ENCODE data around the gene CEP70.

The CEP70 gene

GRCh38 chr3:138467931-138468330 is 126.1 kb downstream of the CEP70 start:
- H3K27me3 ChIP-seq (replicated peaks) = no peaks in the 10 kb centered on the region
- in situ Hi-C loops (cut with HindIII; ENCODE audit: low pct_ligation_motif_present, low sequenced_read_pairs) = no loop called here
- H3K27ac ChIP-seq = no peak overlapping the region
- no peaks in the 10 kb centered on the region for H3K36me3 ChIP-seq (replicated peaks)
- no peak for DNase-seq
- H3K4me3 ChIP-seq (ENCODE audit: low read depth, low read length) = no peak overlapping the region
- TF ChIP-seq, protein P1, sequence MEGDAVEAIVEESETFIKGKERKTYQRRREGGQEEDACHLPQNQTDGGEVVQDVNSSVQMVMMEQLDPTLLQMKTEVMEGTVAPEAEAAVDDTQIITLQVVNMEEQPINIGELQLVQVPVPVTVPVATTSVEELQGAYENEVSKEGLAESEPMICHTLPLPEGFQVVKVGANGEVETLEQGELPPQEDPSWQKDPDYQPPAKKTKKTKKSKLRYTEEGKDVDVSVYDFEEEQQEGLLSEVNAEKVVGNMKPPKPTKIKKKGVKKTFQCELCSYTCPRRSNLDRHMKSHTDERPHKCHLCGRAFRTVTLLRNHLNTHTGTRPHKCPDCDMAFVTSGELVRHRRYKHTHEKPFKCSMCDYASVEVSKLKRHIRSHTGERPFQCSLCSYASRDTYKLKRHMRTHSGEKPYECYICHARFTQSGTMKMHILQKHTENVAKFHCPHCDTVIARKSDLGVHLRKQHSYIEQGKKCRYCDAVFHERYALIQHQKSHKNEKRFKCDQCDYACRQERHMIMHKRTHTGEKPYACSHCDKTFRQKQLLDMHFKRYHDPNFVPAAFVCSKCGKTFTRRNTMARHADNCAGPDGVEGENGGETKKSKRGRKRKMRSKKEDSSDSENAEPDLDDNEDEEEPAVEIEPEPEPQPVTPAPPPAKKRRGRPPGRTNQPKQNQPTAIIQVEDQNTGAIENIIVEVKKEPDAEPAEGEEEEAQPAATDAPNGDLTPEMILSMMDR (IDR thresholded peaks at IDR 0.05; ENCODE audit: low read depth, low read length, missing control alignments) = no peak

- Histone ChIP-seq H3K4me3 (ENCODE audit: low read depth, low read length) (no peak overlapping the region), H3K27me3 (replicated peaks) (no peaks in the 10 kb centered on the region), H3K27ac (no peak overlapping the region), H3K36me3 (replicated peaks) (no peaks in the 10 kb centered on the region)
- DNase-seq = no peak
- in situ Hi-C loops (cut with HindIII; ENCODE audit: low pct_ligation_motif_present, low sequenced_read_pairs) = no loop called here
- TF ChIP-seq, protein P1 (IDR thresholded peaks at IDR 0.05; ENCODE audit: low read depth, low read length, missing control alignments) = no peak
Measured at GRCh38 chr3:138465925-138466324, 128.1 kb downstream of the CEP70 start.

DNA sequence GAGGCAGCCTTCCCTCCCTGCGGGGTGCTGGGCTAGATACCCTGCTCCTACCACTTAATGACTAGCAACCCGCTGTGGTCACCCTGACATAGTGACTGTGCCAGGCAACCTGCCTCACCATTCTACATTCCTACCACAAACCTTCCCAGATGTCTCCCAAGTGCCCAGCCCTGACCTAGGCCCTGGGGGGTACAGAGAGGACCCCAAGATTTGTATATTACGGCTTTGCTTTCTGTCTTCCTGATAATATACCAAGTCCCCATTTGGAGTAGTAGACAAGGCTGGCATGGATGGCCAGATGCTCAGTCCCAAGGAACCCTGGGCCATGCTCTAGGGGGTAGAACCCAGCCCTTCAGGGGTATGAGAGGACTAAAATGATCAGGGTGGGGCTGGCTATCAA is 128.6 kb downstream of the CEP70 start:
- Histone ChIP-seq H3K36me3 (replicated peaks) (no peaks in the 10 kb centered on the region), H3K4me3 (ENCODE audit: low read depth, low read length) (no peak overlapping the region), H3K27me3 (replicated peaks) (no peaks in the 10 kb centered on the region), H3K27ac (no peak overlapping the region)
- in situ Hi-C loops (cut with HindIII; ENCODE audit: low pct_ligation_motif_present, low sequenced_read_pairs) = no loop called here
- DNase-seq = no peak
- TF ChIP-seq, protein P1 (IDR thresholded peaks at IDR 0.05; ENCODE audit: low read depth, low read length, missing control alignments) = no peak

DNA sequence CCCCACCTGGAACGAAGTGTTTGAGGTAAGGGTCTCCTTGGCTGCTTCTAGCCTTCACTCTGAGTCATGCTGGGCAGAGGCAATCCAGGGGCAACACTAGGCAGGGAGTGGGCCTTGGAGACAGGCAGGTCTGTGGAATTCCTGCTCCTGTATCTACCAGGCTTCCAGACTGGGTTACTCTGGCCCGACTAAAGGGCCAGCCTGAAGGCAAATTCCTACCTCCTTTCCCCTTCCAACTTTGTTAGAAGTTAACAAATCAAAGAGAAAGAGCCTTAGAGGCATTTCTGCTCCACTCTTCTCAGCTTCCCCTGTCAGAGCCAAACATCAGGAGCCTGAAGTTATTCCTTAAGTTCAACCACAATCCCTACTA is 129.6 kb downstream of the CEP70 start:
- no peak for DNase-seq
- TF ChIP-seq, protein P1 (IDR thresholded peaks at IDR 0.05; ENCODE audit: low read depth, low read length, missing control alignments) = no peak
- H3K4me3 ChIP-seq (ENCODE audit: low read depth, low read length) = no peak overlapping the region
- H3K27ac ChIP-seq = no peak overlapping the region
- no peaks in the 10 kb centered on the region for H3K36me3 ChIP-seq (replicated peaks)
- no peaks in the 10 kb centered on the region for H3K27me3 ChIP-seq (replicated peaks)
- in situ Hi-C loops (cut with HindIII; ENCODE audit: low pct_ligation_motif_present, low sequenced_read_pairs) = no loop called here

DNA sequence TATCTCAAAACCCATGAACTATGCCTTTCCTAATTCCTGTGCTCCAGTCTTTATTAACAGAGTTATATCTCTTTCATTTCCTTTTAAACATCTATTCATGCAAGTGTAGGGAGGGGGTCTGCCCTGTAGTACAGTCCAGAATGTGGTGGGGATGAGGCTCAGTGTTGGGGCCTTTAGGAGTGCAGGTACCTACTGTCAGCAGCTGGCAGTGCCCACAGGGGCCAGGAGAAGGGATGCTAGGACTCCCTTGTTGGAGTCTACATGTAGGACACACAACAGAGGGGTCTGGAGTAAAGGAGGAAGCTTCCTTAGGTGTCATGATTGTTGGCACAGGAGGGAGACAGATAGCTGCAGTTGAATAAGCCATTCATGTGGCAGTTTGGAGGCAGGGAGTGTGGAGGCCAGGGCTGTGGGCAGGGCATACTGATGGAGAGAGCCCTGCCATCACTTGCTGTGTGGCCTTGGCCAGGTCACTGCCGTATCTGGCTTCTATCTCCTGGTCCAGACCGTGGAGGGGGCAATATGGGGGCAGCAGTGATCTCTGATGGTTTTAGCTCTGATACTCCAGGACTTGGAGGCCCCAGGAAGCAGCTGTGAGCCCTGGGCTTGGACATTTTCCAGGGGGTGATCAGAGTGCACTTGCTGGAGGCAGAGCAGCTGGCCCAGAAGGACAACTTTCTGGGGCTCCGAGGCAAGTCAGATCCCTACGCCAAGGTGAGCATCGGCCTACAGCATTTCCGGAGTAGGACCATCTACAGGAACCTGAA is 130.2 kb downstream of the CEP70 start:
- Histone ChIP-seq H3K27ac (no peak overlapping the region), H3K27me3 (replicated peaks) (no peaks in the 10 kb centered on the region), H3K36me3 (replicated peaks) (no peaks in the 10 kb centered on the region), H3K4me3 (ENCODE audit: low read depth, low read length) (no peak overlapping the region)
- TF ChIP-seq, protein P1 (IDR thresholded peaks at IDR 0.05; ENCODE audit: low read depth, low read length, missing control alignments) = no peak
- no peak for DNase-seq
- in situ Hi-C loops (cut with HindIII; ENCODE audit: low pct_ligation_motif_present, low sequenced_read_pairs) = no loop called here

DNA sequence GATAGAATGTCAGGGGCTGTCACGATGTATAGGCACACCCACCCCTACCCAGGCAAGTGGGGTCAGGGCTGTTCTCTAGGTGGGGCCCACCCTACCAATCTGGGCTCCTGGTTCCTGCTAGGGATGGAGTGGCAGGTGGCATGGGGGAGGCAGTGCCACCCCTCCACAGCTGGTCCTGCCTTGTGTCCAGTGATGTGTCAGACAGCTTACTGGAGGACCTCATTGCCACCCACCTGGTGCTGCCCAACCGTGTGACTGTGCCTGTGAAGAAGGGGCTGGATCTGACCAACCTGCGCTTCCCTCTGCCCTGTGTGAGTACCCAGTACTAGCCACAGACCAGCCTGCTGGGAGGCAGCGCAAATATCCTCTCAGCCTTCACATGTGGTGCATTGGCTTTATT is 132.2 kb downstream of the CEP70 start:
- no peaks in the 10 kb centered on the region for H3K27me3 ChIP-seq (replicated peaks)
- in situ Hi-C loops (cut with HindIII; ENCODE audit: low pct_ligation_motif_present, low sequenced_read_pairs) = no loop called here
- no peak for DNase-seq
- TF ChIP-seq, protein P1 (IDR thresholded peaks at IDR 0.05; ENCODE audit: low read depth, low read length, missing control alignments) = no peak
- H3K27ac ChIP-seq = no peak overlapping the region
- H3K4me3 ChIP-seq (ENCODE audit: low read depth, low read length) = no peak overlapping the region
- H3K36me3 ChIP-seq (replicated peaks) = no peaks in the 10 kb centered on the region

Data from brain microvascular endothelial cell (primary cell).